ENCODE results near the gene CDKAL1. TPM values are rescaled to one million over a fixed set of nuclear protein-coding genes. Genes with fewer than 3 reads are reported as not detected.
A peak's percentile ranks its signal among the peaks of the same experiment; 100 is the strongest.

Gene CDKAL1
- total RNA-seq, 6 experiments from 2014 or later: 9.2 to 14.3 (median 11.9) TPM

DNA sequence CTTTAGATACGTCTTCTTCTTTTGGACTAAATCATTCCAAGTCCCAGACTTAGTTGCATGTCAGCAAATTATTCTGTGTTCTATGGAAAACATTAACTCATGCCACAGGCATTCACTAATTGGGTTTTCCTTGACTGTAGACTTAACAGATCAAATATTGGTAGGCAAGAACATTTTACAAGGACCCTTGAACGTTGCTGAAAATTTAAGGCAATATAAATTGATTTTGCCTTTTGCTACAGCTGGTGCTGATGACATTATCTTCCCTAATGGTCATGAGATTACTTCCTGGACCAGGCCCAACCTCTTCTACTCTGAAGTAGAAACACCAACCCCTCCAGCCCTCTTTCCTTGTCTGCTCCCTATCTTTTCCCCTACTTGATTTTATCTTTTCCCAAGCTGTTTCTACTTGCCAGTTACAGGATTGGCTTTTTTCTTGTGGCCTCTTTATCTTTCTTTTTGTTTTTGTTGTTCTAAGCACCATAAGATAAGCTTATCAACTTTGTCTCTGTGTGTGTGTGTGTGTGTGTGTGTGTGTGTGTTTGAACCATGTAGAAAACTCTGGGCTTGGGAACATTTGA is 545.3 kb downstream of the CDKAL1 start:
- H3K36me3 Mint-ChIP-seq (ENCODE audit: low read depth): 0 out of 2 replicates have a peak, but pooled peaks cover 4% of the 10 kb centered on the region
- peaks cover 17% of the 10 kb centered on the region for H3K4me1 Mint-ChIP-seq (ENCODE audit: low read depth)
- TF ChIP-seq, protein P1, sequence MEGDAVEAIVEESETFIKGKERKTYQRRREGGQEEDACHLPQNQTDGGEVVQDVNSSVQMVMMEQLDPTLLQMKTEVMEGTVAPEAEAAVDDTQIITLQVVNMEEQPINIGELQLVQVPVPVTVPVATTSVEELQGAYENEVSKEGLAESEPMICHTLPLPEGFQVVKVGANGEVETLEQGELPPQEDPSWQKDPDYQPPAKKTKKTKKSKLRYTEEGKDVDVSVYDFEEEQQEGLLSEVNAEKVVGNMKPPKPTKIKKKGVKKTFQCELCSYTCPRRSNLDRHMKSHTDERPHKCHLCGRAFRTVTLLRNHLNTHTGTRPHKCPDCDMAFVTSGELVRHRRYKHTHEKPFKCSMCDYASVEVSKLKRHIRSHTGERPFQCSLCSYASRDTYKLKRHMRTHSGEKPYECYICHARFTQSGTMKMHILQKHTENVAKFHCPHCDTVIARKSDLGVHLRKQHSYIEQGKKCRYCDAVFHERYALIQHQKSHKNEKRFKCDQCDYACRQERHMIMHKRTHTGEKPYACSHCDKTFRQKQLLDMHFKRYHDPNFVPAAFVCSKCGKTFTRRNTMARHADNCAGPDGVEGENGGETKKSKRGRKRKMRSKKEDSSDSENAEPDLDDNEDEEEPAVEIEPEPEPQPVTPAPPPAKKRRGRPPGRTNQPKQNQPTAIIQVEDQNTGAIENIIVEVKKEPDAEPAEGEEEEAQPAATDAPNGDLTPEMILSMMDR (IDR thresholded peaks at IDR 0.05): no peak
- peak; percentile 61 for DNase-seq
- peak overlapping the region; percentile 12 for H3K27ac Mint-ChIP-seq
- no peaks in the 10 kb centered on the region for H3K27me3 Mint-ChIP-seq (ENCODE audit: insufficient read depth)
- no peaks in the 10 kb centered on the region for H3K9me3 Mint-ChIP-seq
- H3K4me3 Mint-ChIP-seq: no peak overlapping the region

GRCh38 chr6:21080221-21080620 is 546.0 kb downstream of the CDKAL1 start:
- TF ChIP-seq, protein P1 (IDR thresholded peaks at IDR 0.05): no peak
- H3K9me3 Mint-ChIP-seq: no peaks in the 10 kb centered on the region
- DNase-seq: no peak
- H3K27ac Mint-ChIP-seq: no peak overlapping the region
- H3K27me3 Mint-ChIP-seq (ENCODE audit: insufficient read depth): no peaks in the 10 kb centered on the region
- H3K4me1 Mint-ChIP-seq (ENCODE audit: low read depth): peaks cover 21% of the 10 kb centered on the region
- H3K4me3 Mint-ChIP-seq: no peak overlapping the region
- H3K36me3 Mint-ChIP-seq (ENCODE audit: low read depth): 0 out of 2 replicates have a peak, but pooled peaks cover 4% of the 10 kb centered on the region

GRCh38 chr6:21082091-21082490 is 547.8 kb downstream of the CDKAL1 start:
- no peak overlapping the region for H3K4me3 Mint-ChIP-seq
- H3K4me1 Mint-ChIP-seq (ENCODE audit: low read depth): peaks cover 21% of the 10 kb centered on the region
- TF ChIP-seq, protein P1 (IDR thresholded peaks at IDR 0.05): no peak
- 0 out of 2 replicates have a peak, but pooled peaks cover 4% of the 10 kb centered on the region for H3K36me3 Mint-ChIP-seq (ENCODE audit: low read depth)
- no peak for DNase-seq
- H3K27me3 Mint-ChIP-seq (ENCODE audit: insufficient read depth): no peaks in the 10 kb centered on the region
- no peaks in the 10 kb centered on the region for H3K9me3 Mint-ChIP-seq
- H3K27ac Mint-ChIP-seq: no peak overlapping the region

DNA sequence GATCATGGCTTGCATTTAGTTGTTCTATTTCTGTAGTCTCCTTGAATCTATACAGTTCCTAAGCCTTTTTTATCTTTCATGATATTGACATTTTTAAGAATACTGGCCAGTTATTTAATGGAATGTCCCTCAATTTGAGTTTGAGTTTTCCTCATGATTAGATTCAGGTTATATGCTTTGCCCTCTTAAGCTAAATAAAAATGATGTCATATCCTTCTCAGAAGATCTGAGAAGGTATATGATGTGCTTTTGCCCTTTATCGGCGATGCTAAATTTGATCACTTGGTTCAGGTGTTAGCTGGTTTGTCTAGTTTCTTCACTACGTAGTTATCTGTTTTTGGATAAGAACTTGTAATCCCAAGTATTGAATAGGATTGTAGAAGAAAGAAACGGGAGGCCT is 549.5 kb downstream of the CDKAL1 start:
- Mint-ChIP-seq H3K4me3 (no peak overlapping the region), H3K27me3 (ENCODE audit: insufficient read depth) (no peaks in the 10 kb centered on the region; the same call in 1 of the 2 replicates), H3K27ac (no peak overlapping the region), H3K36me3 (ENCODE audit: low read depth) (0 out of 2 replicates have a peak, but pooled peaks cover 4% of the 10 kb centered on the region), H3K4me1 (ENCODE audit: low read depth) (peaks cover 19% of the 10 kb centered on the region), H3K9me3 (no peaks in the 10 kb centered on the region)
- DNase-seq: no peak
- TF ChIP-seq, protein P1 (IDR thresholded peaks at IDR 0.05): no peak

DNA sequence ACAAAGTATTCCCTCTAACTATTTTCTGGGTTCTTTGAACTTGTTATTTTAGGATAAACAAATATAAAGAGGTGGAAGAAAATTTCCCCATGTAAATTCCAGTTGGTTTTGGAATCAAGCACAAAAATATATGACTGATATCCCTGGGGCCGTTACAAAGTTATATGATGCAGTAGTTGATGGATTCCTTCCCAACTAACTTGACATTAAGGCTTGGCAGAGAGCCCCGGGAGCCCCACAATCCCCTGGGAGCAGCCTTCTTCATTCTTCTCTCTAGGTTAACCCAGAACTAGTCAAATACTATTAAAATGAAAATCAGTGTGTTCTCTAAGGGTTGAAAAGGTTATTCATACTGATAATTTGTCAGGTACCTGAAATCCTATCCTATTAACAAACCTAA is 550.4 kb downstream of the CDKAL1 start:
- Mint-ChIP-seq H3K36me3 (ENCODE audit: low read depth) (0 out of 2 replicates have a peak, but pooled peaks cover 4% of the 10 kb centered on the region), H3K9me3 (no peaks in the 10 kb centered on the region), H3K4me3 (no peak overlapping the region), H3K27ac (no peak overlapping the region), H3K27me3 (ENCODE audit: insufficient read depth) (no peaks in the 10 kb centered on the region; the same call in 1 of the 2 replicates), H3K4me1 (ENCODE audit: low read depth) (peaks cover 10% of the 10 kb centered on the region)
- TF ChIP-seq, protein P1 (IDR thresholded peaks at IDR 0.05): no peak
- DNase-seq: no peak
